ENCODE measurements around the gene SLC16A9. TPM values are rescaled to one million over a fixed set of nuclear protein-coding genes. Genes with fewer than 3 reads are reported as not detected.
"Not testable (repeated sequence)": the region's sequence is repeated elsewhere in the genome, so short reads cannot be mapped to it uniquely, and the experiment has no call there.

The SLC16A9 gene
- total RNA-seq, 2 experiments from 2014 or later = 1.9 to 2.4 TPM

DNA sequence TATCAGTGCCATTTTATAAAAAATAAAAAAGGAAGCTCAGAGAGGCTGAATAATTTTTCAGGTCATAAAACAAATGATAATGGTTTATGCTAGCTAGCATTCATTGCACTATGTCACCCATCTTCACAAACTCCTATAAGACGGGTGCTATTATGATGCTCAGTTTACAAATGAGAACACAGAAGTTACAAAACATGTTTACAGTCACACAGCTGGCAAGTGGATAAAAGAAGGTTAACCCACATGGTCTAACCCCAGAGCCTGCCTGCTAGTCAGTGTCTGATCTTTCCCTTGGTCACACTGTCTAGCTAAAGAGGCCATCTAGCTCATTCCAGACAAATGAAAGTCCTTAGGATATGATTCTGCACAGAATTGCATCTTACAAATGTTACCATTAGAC lies 39.4 kb downstream of the SLC16A9 start:
- no peak for DNase-seq
- peaks cover 3% of the 10 kb centered on the region for H3K36me3 Mint-ChIP-seq
- H3K9me3 Mint-ChIP-seq = no peaks in the 10 kb centered on the region
- H3K4me3 Mint-ChIP-seq = no peak overlapping the region
- peaks cover 4% of the 10 kb centered on the region for H3K27me3 Mint-ChIP-seq
- no peaks in the 10 kb centered on the region for H3K4me1 Mint-ChIP-seq
- H3K27ac Mint-ChIP-seq = no peak overlapping the region

DNA sequence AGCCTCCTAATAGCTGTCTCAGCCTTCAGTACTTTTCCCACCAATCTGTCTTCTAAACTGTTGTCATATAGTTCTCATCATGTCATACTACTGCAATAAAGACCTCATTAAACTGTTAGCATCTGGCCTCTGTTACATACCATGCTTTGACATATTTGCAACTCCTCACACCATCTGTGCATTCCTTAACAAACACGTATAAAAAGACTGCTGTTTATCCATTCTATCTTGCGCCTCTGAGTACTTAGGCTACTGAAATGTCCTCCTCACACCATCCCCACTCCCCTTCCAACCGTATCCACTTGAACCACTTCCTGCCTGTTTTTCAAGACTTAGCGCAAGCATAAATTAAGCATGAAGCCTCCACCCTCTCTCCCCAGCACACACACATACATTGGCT lies 41.6 kb downstream of the SLC16A9 start:
- peaks cover 3% of the 10 kb centered on the region for H3K36me3 Mint-ChIP-seq
- H3K4me1 Mint-ChIP-seq = no peaks in the 10 kb centered on the region
- peaks cover 4% of the 10 kb centered on the region for H3K27me3 Mint-ChIP-seq
- H3K4me3 Mint-ChIP-seq = no peak overlapping the region
- DNase-seq = no peak
- H3K9me3 Mint-ChIP-seq = no peaks in the 10 kb centered on the region
- no peak overlapping the region for H3K27ac Mint-ChIP-seq

DNA sequence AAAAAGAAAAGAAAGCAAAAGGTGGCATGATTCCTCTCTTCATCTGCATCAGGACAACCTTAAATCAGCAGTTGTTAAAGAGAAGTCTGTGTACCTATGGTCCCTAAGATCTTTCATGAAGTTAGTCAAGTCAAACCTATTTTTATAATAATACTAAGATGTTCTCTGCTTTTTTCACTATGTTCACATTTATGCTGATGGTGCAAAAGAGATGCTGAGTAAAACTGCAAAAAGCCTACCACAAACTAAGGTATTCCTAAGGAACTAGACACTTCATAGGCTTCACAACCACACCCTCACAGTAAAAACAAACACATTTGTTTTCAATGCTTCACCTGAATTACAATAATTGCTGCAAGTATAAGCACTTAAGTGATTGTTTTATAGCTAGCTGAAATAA lies 43.3 kb downstream of the SLC16A9 start:
- peaks cover 3% of the 10 kb centered on the region for H3K36me3 Mint-ChIP-seq
- H3K27ac Mint-ChIP-seq = no peak overlapping the region
- H3K27me3 Mint-ChIP-seq = peaks cover 4% of the 10 kb centered on the region
- no peaks in the 10 kb centered on the region for H3K4me1 Mint-ChIP-seq
- H3K9me3 Mint-ChIP-seq = no peaks in the 10 kb centered on the region
- no peak for DNase-seq
- no peak overlapping the region for H3K4me3 Mint-ChIP-seq

DNA sequence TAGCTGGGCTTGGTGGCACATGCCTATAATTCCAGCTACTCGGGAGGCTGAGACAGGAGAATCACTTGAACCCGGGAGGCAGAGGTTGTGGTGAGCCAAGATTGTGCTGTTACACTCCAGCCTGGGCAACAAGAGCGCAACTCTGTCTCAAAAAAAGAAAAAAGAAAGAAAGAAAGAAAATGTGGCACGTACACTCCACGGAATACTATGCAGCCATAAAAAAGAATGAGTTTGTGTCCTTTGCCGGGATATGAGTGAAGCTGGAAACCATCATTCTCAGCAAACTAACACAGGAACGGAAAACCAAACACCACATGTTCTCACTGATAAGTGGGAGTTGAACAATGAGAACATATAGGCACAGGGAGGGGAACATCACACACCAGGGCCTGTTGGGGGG lies 46.4 kb downstream of the SLC16A9 start:
- H3K9me3 Mint-ChIP-seq, H3K4me3 Mint-ChIP-seq, H3K27ac Mint-ChIP-seq, H3K27me3 Mint-ChIP-seq, H3K36me3 Mint-ChIP-seq, H3K4me1 Mint-ChIP-seq, DNase-seq: not testable (repeated sequence)

DNA sequence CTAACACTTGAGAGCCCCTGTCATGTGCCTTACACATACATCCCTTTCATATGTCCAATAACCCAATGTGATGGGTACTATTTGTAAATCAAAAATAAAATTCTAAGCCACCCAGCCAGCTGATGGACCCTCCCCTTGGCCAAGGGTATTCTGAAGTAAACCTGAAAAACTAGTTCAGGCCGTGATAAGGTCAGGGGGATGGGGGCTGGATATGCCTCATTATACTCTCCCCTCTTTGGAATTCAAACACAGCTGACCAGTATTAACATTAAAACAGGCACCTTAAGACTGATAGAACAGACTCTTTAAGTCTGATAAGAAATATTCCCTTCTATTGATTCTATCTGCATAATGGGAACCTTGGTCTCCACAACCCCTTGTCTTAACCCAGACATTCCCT lies 51.9 kb downstream of the SLC16A9 start:
- H3K27ac Mint-ChIP-seq = no peak overlapping the region
- no peaks in the 10 kb centered on the region for H3K36me3 Mint-ChIP-seq
- DNase-seq = no peak
- peaks cover 6% of the 10 kb centered on the region for H3K4me1 Mint-ChIP-seq
- peaks cover 4% of the 10 kb centered on the region for H3K27me3 Mint-ChIP-seq
- peaks cover 5% of the 10 kb centered on the region for H3K9me3 Mint-ChIP-seq
- no peak overlapping the region for H3K4me3 Mint-ChIP-seq

DNA sequence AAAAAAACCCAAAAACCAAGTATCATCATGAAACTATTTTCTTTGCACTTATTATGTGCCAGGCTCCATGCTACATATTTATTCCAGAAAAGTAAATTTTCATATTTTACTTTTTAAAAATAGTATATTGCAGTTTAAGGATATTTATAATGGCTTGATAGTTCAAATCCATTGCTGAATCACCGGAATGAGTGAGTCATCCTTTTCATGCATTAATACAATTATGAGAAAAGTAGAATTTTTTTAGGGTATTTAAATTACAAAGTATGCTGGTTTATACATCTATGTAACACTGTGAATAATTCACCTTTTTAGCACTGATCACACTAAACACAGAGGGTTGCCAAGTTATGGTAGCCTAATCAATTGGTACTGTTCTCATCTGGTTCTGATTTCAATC lies 54.3 kb downstream of the SLC16A9 start:
- no peaks in the 10 kb centered on the region for H3K36me3 Mint-ChIP-seq
- no peak overlapping the region for H3K27ac Mint-ChIP-seq
- peaks cover 5% of the 10 kb centered on the region for H3K9me3 Mint-ChIP-seq
- H3K27me3 Mint-ChIP-seq = peaks cover 4% of the 10 kb centered on the region
- H3K4me1 Mint-ChIP-seq = peaks cover 6% of the 10 kb centered on the region
- H3K4me3 Mint-ChIP-seq = no peak overlapping the region
- DNase-seq = no peak

DNA sequence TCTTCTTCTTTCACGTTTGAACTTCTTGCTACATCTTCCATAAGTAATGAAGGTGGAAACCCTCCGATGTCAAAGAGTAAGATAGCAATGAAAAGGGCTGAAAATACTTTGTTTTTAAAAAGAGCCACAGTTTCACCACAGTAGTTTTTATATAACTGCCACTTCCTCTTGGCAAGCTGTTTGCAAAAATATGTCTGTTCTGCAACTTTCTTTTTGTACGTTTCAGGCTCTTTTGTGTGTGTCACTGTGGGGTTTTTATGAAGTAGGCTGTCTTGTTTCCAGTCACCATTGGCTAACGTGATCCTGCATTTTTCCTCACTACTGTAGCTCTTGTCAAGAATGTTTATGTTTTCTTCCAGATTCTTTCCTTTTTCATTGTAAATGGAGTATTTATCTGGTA lies 55.6 kb downstream of the SLC16A9 start:
- no peaks in the 10 kb centered on the region for H3K27me3 Mint-ChIP-seq
- H3K36me3 Mint-ChIP-seq = no peaks in the 10 kb centered on the region
- peaks cover 6% of the 10 kb centered on the region for H3K4me1 Mint-ChIP-seq
- no peak for DNase-seq
- no peak overlapping the region for H3K4me3 Mint-ChIP-seq
- H3K27ac Mint-ChIP-seq = no peak overlapping the region
- no peaks in the 10 kb centered on the region for H3K9me3 Mint-ChIP-seq

DNA sequence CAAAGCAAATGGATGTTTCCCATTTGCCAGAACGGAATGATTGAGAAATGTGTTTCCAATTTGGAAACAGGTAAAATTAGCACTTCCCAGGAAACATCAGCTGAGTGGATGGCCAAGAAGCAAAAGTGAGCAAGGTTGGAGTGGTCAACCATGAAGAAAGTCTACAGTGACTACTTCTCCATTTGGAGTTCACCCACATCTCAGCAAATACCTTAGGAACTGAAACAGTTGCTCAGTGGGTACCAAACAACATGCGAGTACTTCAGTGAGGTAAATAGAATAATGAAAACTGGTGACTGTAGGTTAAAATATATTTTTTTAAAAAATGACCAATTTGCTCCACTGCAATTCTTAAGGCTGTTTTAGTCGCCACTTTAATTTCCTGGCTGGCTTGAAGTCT lies 57.7 kb downstream of the SLC16A9 start:
- Mint-ChIP-seq H3K4me3 (no peak overlapping the region), H3K27ac (no peak overlapping the region), H3K4me1 (peaks cover 6% of the 10 kb centered on the region), H3K9me3 (no peaks in the 10 kb centered on the region), H3K36me3 (no peaks in the 10 kb centered on the region), H3K27me3 (no peaks in the 10 kb centered on the region)
- no peak for DNase-seq

DNA sequence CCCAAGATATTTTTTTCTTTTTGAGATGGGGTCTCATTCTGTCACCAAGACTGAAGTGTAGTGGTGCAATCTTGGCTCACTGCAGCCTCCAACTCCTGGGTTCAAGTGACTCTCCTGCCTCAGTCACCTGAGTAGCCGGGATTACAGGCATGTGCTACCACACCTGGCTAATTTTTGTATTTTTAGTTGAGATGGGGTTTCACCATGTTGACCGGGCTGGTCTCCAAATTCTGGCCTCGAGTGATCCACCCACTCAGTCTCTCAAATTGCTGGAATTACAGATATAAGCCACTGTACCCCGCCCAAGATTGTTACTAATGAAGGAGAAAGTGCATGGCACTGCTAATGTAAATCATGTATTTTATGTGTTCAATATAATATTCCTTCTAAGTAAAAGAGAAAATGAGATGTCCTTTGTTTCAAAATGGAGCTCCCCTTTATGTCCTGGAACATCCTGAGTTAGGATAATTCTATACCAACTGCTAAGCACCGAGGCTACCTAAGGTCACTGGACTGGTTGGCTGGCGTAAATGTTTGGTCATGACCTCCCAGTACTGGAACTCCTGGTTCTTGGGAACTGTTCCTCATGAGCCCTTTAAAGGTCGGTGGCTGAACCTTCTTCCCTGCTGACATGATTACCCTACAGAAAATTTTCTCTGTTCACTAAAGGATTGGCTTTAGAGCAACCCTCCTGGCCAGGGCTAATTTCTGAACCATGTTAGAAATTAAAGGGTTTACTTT lies 59.9 kb downstream of the SLC16A9 start:
- Mint-ChIP-seq H3K27ac (no peak overlapping the region), H3K4me1 (peaks cover 6% of the 10 kb centered on the region), H3K36me3 (no peaks in the 10 kb centered on the region), H3K9me3 (peaks cover 7% of the 10 kb centered on the region), H3K4me3 (no peak overlapping the region), H3K27me3 (no peaks in the 10 kb centered on the region)
- no peak for DNase-seq

DNA sequence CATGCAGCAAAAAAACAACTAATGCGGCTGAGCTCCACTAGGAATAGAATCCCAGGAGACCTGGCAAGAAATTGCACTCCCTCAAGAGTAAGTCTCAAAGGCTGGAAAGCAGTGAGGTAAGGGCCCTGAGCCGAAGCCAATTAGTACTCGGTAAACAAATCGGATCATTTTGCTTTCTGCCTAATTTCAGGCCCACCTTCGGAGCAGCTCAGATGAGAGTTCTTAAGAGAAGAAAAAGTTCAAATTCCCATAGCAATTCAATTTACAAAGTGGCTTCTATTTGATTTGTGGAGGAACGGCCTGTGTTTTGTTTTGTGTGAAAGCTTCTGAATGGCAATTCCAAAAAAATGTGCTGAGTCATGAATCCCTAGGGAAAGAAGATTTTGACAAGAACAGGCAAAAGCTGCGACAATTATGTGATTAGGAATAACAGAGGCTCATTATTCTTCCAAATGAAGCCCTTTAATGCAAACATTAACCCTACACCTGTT lies 60.9 kb downstream of the SLC16A9 start:
- H3K4me3 Mint-ChIP-seq = no peak overlapping the region
- H3K9me3 Mint-ChIP-seq = peaks cover 12% of the 10 kb centered on the region
- no peaks in the 10 kb centered on the region for H3K27me3 Mint-ChIP-seq
- no peaks in the 10 kb centered on the region for H3K4me1 Mint-ChIP-seq
- DNase-seq = no peak
- H3K27ac Mint-ChIP-seq = no peak overlapping the region
- H3K36me3 Mint-ChIP-seq = no peaks in the 10 kb centered on the region

DNA sequence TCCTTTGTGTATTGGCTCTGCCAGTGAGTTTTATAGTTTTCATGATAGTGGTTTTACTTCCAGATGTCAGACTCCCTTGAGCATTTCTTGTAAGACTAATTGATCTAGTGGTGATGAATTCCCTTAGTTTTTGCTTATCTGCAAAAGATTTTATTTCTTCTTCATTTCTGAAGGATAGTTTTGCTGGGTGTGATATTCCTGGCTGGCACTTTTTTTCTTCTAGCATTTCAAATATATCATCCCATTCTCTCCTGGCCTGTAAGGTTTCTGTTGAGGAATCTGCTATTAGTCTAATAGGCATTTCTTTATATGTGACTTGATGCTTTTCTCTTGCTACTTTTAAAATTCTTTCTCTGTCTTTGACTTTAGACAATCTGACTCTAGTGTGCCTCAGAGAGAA lies 64.8 kb downstream of the SLC16A9 start:
- peaks cover 12% of the 10 kb centered on the region for H3K9me3 Mint-ChIP-seq
- H3K4me1 Mint-ChIP-seq = no peaks in the 10 kb centered on the region
- DNase-seq = no peak
- no peak overlapping the region for H3K27ac Mint-ChIP-seq
- no peak overlapping the region for H3K4me3 Mint-ChIP-seq
- no peaks in the 10 kb centered on the region for H3K27me3 Mint-ChIP-seq
- no peaks in the 10 kb centered on the region for H3K36me3 Mint-ChIP-seq

DNA sequence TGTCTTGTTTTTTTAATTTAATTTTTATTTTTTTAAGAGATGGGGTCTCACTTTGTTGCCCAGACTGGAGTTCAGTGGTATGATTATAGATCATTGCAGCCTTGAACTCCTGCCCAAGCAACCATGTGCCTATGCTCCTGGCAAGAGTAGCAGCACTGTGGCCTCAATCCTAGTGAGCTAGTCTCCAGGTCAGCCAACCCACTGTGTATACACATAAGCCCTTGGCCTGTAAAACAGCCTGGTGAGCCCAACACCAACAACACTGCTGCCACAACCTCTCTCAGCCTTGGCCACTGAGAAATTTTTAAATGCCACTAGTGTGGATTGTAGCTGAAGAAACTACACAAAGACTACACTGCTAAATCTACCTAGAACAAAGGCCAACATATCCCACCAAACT lies 68.0 kb downstream of the SLC16A9 start:
- not testable (repeated sequence) for H3K4me1 Mint-ChIP-seq, DNase-seq, H3K4me3 Mint-ChIP-seq, H3K27ac Mint-ChIP-seq, H3K27me3 Mint-ChIP-seq, H3K36me3 Mint-ChIP-seq
- H3K9me3 Mint-ChIP-seq = peaks cover 12% of the 10 kb centered on the region

DNA sequence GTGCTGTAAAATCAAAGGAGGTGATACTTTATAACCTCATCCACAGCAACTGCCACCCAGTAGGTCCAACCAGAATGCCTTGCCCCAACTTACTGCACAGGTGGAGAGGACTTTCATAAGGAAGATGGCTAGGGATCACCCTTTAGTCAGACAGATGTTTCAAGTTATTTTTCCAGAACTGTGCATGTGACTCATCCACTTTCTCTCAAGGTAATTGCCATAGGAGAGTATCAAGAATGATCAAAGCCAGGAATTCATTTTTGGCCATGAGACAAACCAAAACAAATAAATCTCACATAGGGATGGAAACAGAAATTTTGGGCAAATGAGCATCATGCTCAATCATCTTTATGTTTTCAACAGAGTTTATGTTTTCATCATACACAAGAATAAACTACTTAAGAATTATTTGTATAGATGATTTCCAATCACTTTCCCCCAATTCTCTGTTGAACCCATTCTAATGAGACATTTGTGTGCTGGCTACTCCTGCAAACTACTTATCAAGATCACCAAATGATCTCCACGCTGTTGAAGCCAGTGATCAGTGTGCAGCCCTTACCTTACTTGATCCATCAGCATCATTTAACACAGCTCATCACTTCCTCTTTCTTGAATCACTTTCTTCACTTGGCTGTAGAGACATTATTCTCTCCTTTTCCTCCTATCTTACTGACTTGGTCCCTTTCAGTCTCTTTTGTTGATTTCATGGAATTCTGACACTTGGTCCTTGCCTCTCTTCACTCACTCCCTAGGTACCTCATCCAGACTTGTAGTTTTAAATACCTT lies 74.0 kb downstream of the SLC16A9 start:
- Mint-ChIP-seq H3K27me3 (peaks cover 8% of the 10 kb centered on the region), H3K36me3 (no peaks in the 10 kb centered on the region), H3K27ac (no peak overlapping the region), H3K4me3 (no peak overlapping the region), H3K4me1 (no peaks in the 10 kb centered on the region), H3K9me3 (no peaks in the 10 kb centered on the region)
- no peak for DNase-seq

DNA sequence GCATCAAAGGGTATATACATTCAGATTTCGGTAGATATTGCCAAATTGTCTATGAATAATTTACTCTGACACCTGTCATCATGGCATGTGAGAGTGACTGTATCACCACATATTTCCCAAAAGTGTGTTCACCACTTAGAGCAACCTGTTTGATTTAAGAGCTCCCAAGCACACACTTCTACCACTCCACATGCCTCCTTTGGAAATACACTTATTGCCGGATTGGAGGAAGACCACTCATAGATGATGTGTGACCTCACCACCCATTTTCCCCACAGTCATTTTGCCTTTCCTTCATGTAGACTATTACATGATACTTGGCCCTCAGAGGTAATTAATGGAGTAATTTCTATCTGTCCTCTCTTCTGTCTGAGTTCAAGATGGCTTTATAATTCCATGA lies 75.5 kb downstream of the SLC16A9 start:
- DNase-seq = no peak
- Mint-ChIP-seq H3K9me3 (no peaks in the 10 kb centered on the region), H3K36me3 (no peaks in the 10 kb centered on the region), H3K4me3 (no peak overlapping the region), H3K27me3 (peaks cover 8% of the 10 kb centered on the region), H3K4me1 (no peaks in the 10 kb centered on the region), H3K27ac (no peak overlapping the region)

DNA sequence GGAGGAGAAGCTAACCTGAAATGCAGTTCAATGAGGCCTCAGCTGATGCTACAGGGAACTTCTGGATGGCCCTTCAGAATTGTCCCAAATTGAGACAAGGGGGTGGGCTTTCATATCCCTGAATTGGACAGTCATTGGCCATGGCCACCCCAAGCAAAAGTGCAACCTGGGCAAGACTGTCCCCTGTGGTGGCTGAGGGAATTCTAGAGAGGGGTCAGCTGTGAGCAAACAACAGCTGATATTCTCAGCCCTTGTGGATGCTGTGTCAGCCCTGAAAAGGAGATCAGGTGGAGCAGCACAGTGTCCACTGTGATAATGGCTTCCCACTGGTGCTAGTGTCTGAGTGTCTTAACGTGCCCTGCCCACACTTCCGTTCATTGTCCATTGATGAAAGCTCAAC lies 76.6 kb downstream of the SLC16A9 start:
- Mint-ChIP-seq H3K36me3 (no peaks in the 10 kb centered on the region), H3K27ac (no peak overlapping the region), H3K27me3 (peaks cover 8% of the 10 kb centered on the region), H3K4me3 (no peak overlapping the region), H3K4me1 (no peaks in the 10 kb centered on the region), H3K9me3 (no peaks in the 10 kb centered on the region)
- no peak for DNase-seq

Measured in activated naive CD8-positive, alpha-beta T cell treated with anti-CD3 and anti-CD28 coated beads for 36 hours (primary cell).